ENCODE results near the gene TSN.
"Not testable (repeated sequence)": the region's sequence is repeated elsewhere in the genome, so short reads cannot be mapped to it uniquely, and the experiment has no call there.

TSN gene

DNA sequence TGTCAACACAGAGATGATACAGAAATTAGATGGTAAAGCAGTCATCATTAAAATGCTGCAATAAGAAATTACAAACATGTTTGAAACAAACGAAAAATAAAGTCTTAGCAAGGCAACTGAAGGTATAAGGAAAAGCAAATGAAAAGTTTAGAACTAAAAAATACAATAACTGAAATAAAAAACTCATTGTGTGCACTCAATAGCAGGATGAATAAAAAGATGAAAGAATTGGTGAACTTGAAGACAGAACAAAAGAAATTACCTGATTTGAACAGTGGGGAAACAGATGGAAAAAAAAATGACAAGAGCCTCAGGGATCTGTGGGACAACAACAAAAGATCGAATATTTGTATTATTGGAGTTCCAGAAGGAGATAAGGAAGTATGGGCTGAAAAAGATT, 46.5 kb downstream of the TSN start:
- DNase-seq (ENCODE audit: low spot score) = no peak

GRCh38 chr2:121803503-121803902, 48.1 kb downstream of the TSN start:
- no peak for DNase-seq (ENCODE audit: low spot score)

- DNase-seq (ENCODE audit: low spot score) = peak; percentile 66
Observed at GRCh38 chr2:121804340-121804739, 48.9 kb downstream of the TSN start.

DNA sequence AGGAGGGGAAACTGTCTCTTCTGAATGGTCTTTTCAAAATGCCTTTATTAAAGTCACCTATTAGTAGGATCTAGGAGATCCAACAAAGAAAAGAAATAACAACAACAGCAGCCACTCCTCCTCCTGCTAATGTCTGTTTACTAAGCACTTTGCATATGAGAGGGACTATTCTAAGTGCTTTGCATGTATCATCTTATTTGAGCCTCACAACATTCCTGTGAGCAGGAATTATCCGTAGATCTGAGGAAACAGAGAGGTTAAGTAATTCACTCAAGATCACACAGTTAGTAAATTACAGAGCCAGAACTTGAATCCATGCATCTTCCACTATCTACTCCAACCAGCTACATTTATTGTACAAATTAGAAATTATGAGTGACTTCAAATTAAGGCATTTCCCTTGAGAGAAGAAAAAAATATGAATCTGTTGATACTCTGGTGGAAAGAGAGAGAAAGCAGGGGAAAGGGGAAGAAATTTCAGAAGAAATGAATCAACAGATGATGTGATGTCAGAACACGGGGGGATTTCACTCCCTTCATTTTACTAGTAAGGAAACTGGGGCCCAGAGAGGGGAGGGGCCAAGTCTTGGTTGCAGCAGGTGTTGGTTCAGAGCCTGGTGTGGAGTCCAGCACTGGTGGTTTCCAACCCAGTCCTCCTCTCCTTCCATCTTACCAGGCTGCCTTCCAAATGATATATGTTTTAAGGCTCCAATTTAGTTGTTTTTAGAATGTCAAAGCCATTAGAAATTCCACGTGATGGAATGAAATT, 49.7 kb downstream of the TSN start:
- DNase-seq (ENCODE audit: low spot score) = no peak

- no peak for DNase-seq (ENCODE audit: low spot score)
Observed at GRCh38 chr2:121805766-121806143, 50.3 kb downstream of the TSN start.

DNA sequence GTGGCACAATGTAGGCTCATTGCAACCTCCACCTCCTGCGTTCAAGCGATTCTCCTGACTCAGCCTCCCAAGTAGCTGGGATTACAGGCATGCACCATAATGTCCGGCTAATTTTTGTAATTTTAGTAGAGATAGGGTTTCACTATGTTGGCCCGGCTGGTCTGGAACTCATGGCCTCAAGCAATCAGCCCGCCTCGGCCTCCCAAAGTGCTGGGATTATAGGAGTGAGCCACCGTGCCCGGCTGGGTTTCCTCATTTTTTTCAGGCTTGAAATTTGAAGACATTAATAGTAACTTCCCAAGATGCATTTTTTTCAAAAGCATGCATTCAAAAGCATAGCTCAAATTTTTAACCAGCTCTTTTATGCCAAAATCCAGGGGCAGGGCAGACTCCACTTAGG, 52.3 kb downstream of the TSN start:
- DNase-seq (ENCODE audit: low spot score) = not testable (repeated sequence)

- DNase-seq (ENCODE audit: low spot score) = no peak
Observed at GRCh38 chr2:121809607-121810006, 54.2 kb downstream of the TSN start.

DNA sequence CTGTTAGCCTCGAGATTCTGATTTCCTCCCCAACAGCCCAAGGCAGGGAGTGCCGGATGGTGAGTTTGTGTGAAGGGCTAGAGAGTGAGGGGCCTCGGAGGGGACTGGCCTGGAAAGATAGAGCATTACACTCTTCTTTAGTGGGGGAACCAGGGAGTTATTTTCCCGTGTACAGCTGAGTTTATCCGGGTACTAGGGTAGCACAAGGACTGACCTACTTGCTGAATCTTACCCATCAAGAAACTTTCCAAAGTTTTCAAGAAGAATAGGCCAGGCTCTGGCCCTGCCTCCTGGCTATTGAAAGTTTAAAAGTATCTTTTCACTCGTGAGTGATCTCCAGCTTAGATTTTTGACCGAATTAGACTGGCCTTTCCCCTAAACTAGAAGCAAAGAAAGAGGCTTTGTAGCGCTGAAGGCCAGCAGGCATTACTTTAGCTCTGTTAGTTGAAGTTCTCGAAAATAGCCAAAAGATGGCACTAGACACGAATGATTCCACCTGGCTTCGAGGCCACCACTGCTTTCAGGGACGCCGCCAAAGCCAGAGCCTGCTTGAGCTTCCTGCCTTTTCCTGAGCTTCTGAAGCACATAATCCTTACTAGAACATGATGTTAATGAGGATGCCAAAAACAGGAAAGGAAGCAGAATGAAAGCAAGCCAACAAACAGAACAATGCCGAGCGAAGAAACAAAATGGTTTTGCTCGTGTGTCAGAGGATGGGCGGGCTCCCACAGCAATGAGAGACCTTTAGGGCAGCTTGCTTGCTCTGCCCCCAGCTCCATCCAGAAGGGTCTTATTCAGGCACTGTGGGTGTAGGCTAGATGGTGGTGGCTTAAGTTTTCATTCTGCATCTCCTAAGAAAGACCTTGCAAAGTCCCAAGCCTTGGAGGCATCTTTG, 55.8 kb downstream of the TSN start:
- peak; percentile 70 for DNase-seq (ENCODE audit: low spot score)

GRCh38 chr2:121813083-121813482, 57.6 kb downstream of the TSN start:
- DNase-seq (ENCODE audit: low spot score) = not testable (repeated sequence)

DNA sequence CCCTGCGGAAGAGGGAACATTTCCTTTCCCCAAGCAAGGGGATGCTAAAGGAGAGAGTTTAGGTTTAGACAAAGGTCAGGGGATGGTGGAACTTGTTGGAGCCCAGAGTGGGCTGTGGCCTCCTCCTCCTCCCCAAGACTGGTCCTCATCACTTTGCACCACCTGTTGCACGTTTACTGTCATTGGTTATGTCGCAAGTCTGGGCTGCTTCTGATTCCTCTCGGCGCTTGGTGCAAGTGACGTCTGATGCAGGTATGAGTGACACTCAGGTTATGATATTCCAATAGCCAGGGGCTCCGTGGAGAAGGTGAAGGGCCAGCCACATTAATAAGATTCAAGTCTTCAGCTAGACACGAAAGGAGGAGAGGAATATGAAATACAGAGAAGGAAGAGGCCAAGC, 59.8 kb downstream of the TSN start:
- no peak for DNase-seq (ENCODE audit: low spot score)

- DNase-seq (ENCODE audit: low spot score) = no peak
Observed at GRCh38 chr2:121816797-121817196, 61.3 kb downstream of the TSN start.

- DNase-seq (ENCODE audit: low spot score) = not testable (repeated sequence)
Observed at GRCh38 chr2:121817304-121817703, 61.9 kb downstream of the TSN start.
